Psoas muscle (tissue), 8 donors: Measurements from ENCODE around the gene YWHAG. TPM values are rescaled to one million over a fixed set of nuclear protein-coding genes. Genes with fewer than 3 reads are reported as not detected.

Experiments used
- ATAC-seq, 4 donors: fragments of 200-7000 bp; cut with Tn5 transposase; one replicate each; pipeline ENCODE4 v1.9.1; 2020; ENCODE audit warnings: moderate library complexity in 3 of 4, mild to moderate bottlenecking in 2 of 4
- DNase-seq, 2 donors: peaks; one replicate each; pipeline ENCODE4 v3.0.0-alpha.2; 2020
- H3K27ac ChIP-seq: fragments of 200-600 bp; one replicate; pipeline ENCODE4 v1.8.0; 2022
- H3K27me3 ChIP-seq, 3 donors: fragments of 200-600 bp in 1 of 3; one replicate each; pipeline versions ENCODE4 v1.6.1 to v1.8.0; 2013 to 2022; ENCODE audit warnings: low read length in 2 of 3, mild to moderate bottlenecking in 2 of 3, moderate library complexity in 1 of 3; ENCODE audit not compliant: insufficient read depth in 3 of 3
- H3K36me3 ChIP-seq, 2 donors: fragments of 200-600 bp in 1 of 2; one replicate each; pipeline versions ENCODE4 v1.6.1 to v1.8.0; 2013 to 2022; ENCODE audit warnings: low read depth in 1 of 2, mild to moderate bottlenecking in 1 of 2, moderate library complexity in 1 of 2; ENCODE audit not compliant: insufficient read depth in 1 of 2
- H3K4me1 ChIP-seq: fragments of 200-600 bp; one replicate; pipeline ENCODE4 v1.8.0; 2022
- H3K4me3 ChIP-seq: fragments of 200-600 bp; one replicate; pipeline ENCODE4 v1.8.0; 2022; ENCODE audit warnings: mild to moderate bottlenecking
- H3K9me3 ChIP-seq: fragments of 200-600 bp; one replicate; pipeline ENCODE4 v1.8.0; 2022
- WGBS, 3 donors: extraction: QIAGEN DNeasy Blood & Tissue Kit; methylation state at CpG; one replicate each; pipeline versions ENCODE4 v1.1.6 to v1.1.7; 2013; 5-methylcytosine and 5-hydroxymethylcytosine counted together
- intact Hi-C, 2 donors: fragments of 100-400 bp; cut with DNase I; formaldehyde crosslinking; loops; one replicate each; pipeline versions ENCODE4 v1.11.0 to v1.14.2; 2022
- polyA plus RNA-seq, 3 donors: library from polyadenylated mRNA; stranded (reverse); fragments of 200-250 nt; gene quantifications; one replicate each; pipeline ENCODE4 v1.2.3, GENCODE V29; 2013
- total RNA-seq, 4 donors: library from RNA; stranded (reverse); fragmentation: NEBNext Ultra II Directional in 2 of 4; extraction: Animal tissue kit (Norgen Biotek cat#: 25700) in 2 of 4; gene quantifications; one replicate each; pipeline versions ENCODE4 v1.2.1 to v1.2.4, GENCODE V29; 2021 to 2023
- TF ChIP-seq, protein P1 (sequence below): fragments of 200-600 bp; IDR thresholded peaks from one replicate; pipeline ENCODE4 v1.8.0; 2022; ENCODE audit warnings: antibody characterized with exemption
- donor health status: healthy with polysubstance abuse.
- donor health status: DM: no; HTN: no; CAD: no; lungs with moderate emphysema.
- donor health status: Bipolar disorder and iron deficiency.
- donor health status: healthy.
- donor health status: DM: yes; HTN: yes; CAD: no.
- donor health status: DM: no; HTN: no; CAD: no.
- donor health status: DM: no; HTN: no; CAD: no.
- donor health status: DM: yes; HTN: yes; CAD: no.

The YWHAG gene
- total and polyA plus RNA-seq, 7 donors, result 204 to 523 (median 398) TPM

DNA sequence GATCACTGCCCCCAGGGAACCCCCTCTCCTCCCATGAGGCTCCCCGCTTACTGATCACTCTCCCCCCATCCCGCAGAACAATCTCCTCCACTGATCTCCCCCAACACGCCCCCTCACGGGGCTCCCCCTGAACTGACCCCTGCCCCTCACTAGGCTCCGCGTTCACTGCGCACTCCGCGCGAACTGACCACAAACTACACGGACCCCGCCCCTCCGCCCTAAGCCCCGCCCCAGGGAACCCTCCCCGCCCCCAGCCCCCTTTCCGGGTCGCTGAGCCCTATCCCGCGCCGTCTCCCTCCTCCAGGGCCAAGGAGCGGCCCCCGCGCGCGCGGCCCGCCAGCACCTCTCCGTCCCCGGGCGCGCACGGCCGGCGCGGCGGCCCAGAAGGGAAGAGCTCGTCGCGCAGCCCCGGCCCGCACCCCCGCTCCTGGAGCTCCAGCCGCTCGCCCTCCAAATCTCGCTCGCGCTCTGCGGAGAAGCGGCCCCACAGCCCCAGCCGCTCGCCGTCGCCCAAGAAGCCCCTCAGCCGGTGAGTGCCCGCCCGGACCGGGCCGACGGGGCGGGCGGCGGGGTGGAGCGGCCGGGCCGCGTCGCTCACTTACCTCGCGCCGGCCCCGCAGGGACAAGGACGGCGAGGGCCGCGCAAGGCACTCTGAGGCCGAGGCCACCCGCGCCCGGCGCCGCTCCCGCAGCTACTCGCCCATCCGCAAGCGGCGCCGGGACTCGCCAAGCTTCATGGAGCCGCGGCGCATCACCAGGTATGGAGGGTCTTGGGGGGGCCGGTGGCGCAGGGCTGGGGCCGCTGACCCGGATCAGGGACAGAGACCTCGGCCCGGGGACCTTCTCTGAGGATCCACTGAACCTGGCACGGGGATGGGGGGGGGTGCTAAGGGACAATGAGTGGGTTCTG, 76.2 kb downstream of the YWHAG start:
- Histone ChIP-seq H3K4me1 (no peaks in the 10 kb centered on the region), H3K9me3 (no peaks in the 10 kb centered on the region), H3K36me3 (no peaks in the 10 kb centered on the region), H3K27ac (no peak overlapping the region), H3K4me3 (peak overlapping the region; percentile 64), H3K27me3 (peaks cover 0 to 34% (median 9%) of the 10 kb centered on the region in 3 donors)
- intact Hi-C loops, result no loop called here
- WGBS, 3 donors, result 2% methylated on average over 69 to 98 of the region's 98 CpGs
- ATAC-seq, result peak; percentile 20 to 63 (median 46)
- peak in 1 of 2 donors; percentile 63 for DNase-seq
- TF ChIP-seq, protein P1, sequence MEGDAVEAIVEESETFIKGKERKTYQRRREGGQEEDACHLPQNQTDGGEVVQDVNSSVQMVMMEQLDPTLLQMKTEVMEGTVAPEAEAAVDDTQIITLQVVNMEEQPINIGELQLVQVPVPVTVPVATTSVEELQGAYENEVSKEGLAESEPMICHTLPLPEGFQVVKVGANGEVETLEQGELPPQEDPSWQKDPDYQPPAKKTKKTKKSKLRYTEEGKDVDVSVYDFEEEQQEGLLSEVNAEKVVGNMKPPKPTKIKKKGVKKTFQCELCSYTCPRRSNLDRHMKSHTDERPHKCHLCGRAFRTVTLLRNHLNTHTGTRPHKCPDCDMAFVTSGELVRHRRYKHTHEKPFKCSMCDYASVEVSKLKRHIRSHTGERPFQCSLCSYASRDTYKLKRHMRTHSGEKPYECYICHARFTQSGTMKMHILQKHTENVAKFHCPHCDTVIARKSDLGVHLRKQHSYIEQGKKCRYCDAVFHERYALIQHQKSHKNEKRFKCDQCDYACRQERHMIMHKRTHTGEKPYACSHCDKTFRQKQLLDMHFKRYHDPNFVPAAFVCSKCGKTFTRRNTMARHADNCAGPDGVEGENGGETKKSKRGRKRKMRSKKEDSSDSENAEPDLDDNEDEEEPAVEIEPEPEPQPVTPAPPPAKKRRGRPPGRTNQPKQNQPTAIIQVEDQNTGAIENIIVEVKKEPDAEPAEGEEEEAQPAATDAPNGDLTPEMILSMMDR, result no peak

DNA sequence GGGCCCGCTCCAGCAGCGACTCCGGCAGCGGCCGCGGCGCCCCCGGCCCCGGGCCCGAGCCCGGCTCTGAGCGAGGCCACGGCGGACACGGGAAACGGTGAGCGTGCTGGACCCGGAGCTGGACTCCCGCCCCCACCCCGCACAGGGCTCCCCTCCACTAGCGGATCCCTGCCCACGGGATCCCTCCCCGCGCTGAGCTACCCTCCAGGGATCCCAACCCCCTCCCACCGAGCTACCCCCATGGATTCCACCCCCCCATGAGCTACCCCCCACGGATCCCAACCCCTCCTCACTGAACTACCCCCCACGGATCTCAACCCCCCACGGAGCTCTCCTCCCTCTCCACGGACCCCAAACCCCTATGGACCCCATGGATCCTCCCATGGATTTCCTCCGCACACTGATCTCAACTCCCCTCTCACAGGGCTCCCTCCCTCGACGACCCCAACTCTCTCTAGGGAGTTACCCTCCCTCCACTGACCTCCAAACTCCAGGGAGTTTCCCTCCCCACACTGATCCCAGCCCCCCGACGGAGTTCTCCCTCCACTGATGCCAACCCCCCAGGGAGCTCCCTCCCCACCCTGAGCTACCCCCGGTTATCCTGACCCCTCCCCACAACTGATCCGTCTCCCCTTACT, 77.0 kb downstream of the YWHAG start:
- WGBS, 3 donors, result 0 to 4% (median 2%) methylated on average over 19 to 36 of the region's 36 CpGs
- Histone ChIP-seq H3K9me3 (no peaks in the 10 kb centered on the region), H3K4me3 (peak overlapping the region; percentile 64), H3K36me3 (no peaks in the 10 kb centered on the region), H3K27me3 (peaks cover 0 to 39% (median 11%) of the 10 kb centered on the region in 3 donors), H3K4me1 (no peaks in the 10 kb centered on the region), H3K27ac (no peak overlapping the region)
- ATAC-seq (peak in 2 of 4 donors; percentile 12 to 17), DNase-seq (no peak)
- TF ChIP-seq, protein P1, result no peak
- intact Hi-C loops, result no loop called here

DNA sequence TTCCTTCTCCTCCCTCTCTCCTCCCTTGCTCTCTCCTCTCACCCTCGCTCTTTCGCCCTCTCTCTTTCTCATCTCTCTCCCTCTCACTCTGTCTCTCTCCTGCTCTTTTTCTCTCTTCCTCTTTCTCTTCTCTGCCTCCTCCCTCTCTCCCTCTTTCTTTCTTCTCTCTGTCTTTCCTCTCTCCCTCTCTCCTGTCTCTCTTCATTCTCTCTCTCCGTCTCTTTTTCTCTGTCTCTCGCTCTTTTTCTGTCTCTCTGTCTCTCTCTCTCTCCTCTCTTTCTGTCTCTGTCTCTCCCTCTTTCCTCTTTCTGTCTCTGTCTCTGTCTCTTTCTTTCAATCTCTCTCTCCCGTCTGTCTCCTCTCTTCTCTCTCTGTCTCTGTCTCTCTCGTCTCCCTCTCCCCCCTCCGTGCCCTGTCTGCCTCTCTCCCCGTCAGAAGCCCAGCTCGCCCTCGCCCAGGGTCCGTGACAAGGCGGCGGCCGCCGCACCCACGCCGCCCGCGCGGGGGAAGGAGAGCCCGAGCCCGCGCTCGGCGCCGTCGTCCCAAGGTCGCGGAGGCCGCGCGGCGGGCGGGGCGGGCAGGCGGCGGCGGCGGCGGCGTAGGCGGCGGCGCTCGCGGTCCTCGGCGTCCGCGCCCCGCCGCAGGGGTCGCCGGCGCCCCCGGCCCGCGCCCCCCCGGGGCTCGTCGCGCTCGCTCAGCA, 77.6 kb downstream of the YWHAG start:
- H3K27me3 ChIP-seq, result peaks cover 0 to 40% (median 11%) of the 10 kb centered on the region in 3 donors
- peak overlapping the region; percentile 64 for H3K4me3 ChIP-seq
- ATAC-seq (peak; percentile 20 to 60 (median 49)), DNase-seq (no peak)
- H3K36me3 ChIP-seq, result no peaks in the 10 kb centered on the region
- intact Hi-C loops, result no loop called here
- H3K9me3 ChIP-seq, result no peaks in the 10 kb centered on the region
- TF ChIP-seq, protein P1, result no peak
- 3 to 9% (median 4%) methylated on average over 22 to 61 of the region's 63 CpGs for WGBS, 3 donors
- no peaks in the 10 kb centered on the region for H3K4me1 ChIP-seq
- H3K27ac ChIP-seq, result no peak overlapping the region

DNA sequence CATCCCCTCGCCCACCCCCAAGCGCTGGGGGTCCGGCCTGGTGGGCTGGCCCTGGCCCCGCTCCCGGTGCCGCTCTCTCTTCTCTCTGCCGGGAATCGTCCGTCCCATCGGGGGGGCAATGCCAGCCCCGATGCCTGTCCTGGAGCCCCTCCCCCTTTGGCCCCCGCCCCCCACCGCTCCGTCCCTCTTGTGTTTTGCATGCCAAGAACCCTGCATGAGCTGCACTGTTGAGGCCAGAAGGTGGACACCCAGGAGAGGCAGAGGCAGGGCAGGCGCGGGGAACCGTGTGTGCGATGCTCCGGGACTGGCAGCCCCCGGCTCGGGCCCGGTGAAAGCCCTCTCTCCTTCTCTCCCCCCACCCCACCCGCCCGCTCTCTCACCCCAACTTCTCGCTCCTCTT, 78.4 kb downstream of the YWHAG start:
- H3K36me3 ChIP-seq, result no peaks in the 10 kb centered on the region
- DNase-seq (no peak), ATAC-seq (no peak)
- no peak overlapping the region for H3K4me3 ChIP-seq
- intact Hi-C loops, result no loop called here
- 20 to 35% (median 25%) methylated on average over 11 to 25 of the region's 25 CpGs for WGBS, 3 donors
- no peak overlapping the region for H3K27ac ChIP-seq
- TF ChIP-seq, protein P1, result no peak
- H3K27me3 ChIP-seq, result peaks cover 0 to 42% (median 11%) of the 10 kb centered on the region in 3 donors
- no peaks in the 10 kb centered on the region for H3K4me1 ChIP-seq
- no peaks in the 10 kb centered on the region for H3K9me3 ChIP-seq
